Ishikawa (cell line): Measurements from ENCODE around the gene H2AZ2.

Experiments
- EGR1 ChIP-seq: IDR thresholded peaks from 2 replicates; pipeline ENCODE4 v1.6.1; 2012
- EP300 ChIP-seq: IDR thresholded peaks from 2 replicates; pipeline ENCODE4 v1.6.1; 2012; ENCODE audit warnings: borderline replicate concordance
- MAX ChIP-seq: IDR thresholded peaks from 2 replicates; pipeline ENCODE4 v1.6.1; 2012
- RAD21 ChIP-seq: IDR thresholded peaks from 2 replicates; pipeline ENCODE4 v1.6.1; 2012; ENCODE audit warnings: low read depth
- TAF1 ChIP-seq: IDR thresholded peaks from 2 replicates; pipeline ENCODE4 v1.6.1; 2012; ENCODE audit warnings: low read depth, mild to moderate bottlenecking
- USF1 ChIP-seq: IDR thresholded peaks from 2 replicates; pipeline ENCODE4 v1.6.1; 2012

GRCh38 chr7:44883961-44884620 is 36.2 kb upstream of the H2AZ2 start:
- TF ChIP-seq EP300 (no peak), RAD21 (no peak), MAX (no peak), USF1 (no peak), TAF1 (no peak), EGR1 (no peak)
